ENCODE data around the gene ZNF624.

DNA sequence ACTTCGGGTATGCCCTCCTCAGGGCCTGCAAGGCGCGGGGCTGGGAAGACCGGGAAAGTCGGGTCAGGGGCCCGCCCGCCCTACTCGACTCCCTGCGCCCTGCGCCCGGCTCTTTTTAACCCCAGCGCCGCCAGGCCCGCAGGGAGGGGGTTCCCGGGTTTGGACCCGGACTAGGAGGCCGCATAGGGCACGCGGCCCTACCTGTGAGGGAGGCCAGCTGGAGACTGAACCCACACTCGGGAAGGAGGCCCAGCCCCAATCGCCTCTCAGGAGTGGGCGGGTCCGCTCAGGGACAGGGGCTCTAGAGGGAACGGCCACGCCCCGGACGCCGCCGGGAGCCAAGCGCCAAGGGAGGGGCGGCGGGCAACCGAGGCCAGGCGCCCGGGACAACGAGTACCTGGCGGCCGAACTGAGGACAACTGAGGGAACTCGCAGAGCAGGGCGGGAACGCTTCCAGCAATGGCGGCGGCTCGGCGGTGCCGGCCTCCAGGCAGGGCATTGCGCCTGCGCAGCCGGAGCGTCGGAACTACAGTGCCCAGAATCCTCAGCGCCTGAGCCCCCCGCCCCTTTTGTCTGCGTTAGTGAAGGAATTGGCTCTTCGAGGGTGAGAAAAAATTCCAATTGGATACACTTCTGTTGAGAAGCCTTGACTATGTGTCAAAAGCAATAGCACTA is at the start of gene ZNF624:
- TF ChIP-seq TAF1 (IDR thresholded peaks at IDR 0.05; ENCODE audit: borderline replicate concordance, insufficient read depth, low read length) (peak; percentile 45; the same call in 1 of the 2 replicates), SIN3A (IDR thresholded peaks at IDR 0.05; ENCODE audit: borderline replicate concordance, insufficient read depth, low read length) (no peak)
- TF ChIP-seq, protein P1, sequence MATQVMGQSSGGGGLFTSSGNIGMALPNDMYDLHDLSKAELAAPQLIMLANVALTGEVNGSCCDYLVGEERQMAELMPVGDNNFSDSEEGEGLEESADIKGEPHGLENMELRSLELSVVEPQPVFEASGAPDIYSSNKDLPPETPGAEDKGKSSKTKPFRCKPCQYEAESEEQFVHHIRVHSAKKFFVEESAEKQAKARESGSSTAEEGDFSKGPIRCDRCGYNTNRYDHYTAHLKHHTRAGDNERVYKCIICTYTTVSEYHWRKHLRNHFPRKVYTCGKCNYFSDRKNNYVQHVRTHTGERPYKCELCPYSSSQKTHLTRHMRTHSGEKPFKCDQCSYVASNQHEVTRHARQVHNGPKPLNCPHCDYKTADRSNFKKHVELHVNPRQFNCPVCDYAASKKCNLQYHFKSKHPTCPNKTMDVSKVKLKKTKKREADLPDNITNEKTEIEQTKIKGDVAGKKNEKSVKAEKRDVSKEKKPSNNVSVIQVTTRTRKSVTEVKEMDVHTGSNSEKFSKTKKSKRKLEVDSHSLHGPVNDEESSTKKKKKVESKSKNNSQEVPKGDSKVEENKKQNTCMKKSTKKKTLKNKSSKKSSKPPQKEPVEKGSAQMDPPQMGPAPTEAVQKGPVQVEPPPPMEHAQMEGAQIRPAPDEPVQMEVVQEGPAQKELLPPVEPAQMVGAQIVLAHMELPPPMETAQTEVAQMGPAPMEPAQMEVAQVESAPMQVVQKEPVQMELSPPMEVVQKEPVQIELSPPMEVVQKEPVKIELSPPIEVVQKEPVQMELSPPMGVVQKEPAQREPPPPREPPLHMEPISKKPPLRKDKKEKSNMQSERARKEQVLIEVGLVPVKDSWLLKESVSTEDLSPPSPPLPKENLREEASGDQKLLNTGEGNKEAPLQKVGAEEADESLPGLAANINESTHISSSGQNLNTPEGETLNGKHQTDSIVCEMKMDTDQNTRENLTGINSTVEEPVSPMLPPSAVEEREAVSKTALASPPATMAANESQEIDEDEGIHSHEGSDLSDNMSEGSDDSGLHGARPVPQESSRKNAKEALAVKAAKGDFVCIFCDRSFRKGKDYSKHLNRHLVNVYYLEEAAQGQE (IDR thresholded peaks at IDR 0.05; ENCODE audit: insufficient read depth in 1 of 2, low read depth in 2 of 2, low read length in 2 of 2), result peak in 1 of 2 experiments; percentile 35; a peak in 1 of 4 replicates

Data from PFSK-1 (cell line).